H9 (cell line): ENCODE results near the gene SMNDC1. TPM values are rescaled to one million over a fixed set of nuclear protein-coding genes. Genes with fewer than 3 reads are reported as not detected.

Experiments used
- DNase-seq: peaks from one replicate; pipeline ENCODE4 v3.0.0-alpha.2; 2017
- H2AFZ ChIP-seq: one replicate; pipeline ENCODE4 v1.6.1; 2013; ENCODE audit warnings: mild to moderate bottlenecking, low read length, control low read depth, moderate library complexity
- H2AK5ac ChIP-seq: 2 replicates; pipeline ENCODE4 v1.6.1; 2013; ENCODE audit warnings: low read length, control low read depth, mixed read lengths; ENCODE audit not compliant: insufficient read length
- H2BK120ac ChIP-seq: one replicate; pipeline ENCODE4 v1.6.1; 2013; ENCODE audit warnings: low read depth, mild to moderate bottlenecking, low read length, control low read depth, inconsistent platforms; ENCODE audit not compliant: poor library complexity, severe bottlenecking
- H2BK12ac ChIP-seq: 2 replicates; pipeline ENCODE4 v1.6.1; 2013; ENCODE audit warnings: low read length, control low read depth, mixed read lengths, low read depth; ENCODE audit not compliant: insufficient read length
- H2BK15ac ChIP-seq: 2 replicates; pipeline ENCODE4 v1.6.1; 2013; ENCODE audit warnings: low read depth, low read length, control low read depth
- H2BK20ac ChIP-seq: one replicate; pipeline ENCODE4 v1.6.1; 2013; ENCODE audit warnings: low read depth, mild to moderate bottlenecking, low read length, control low read depth, inconsistent platforms; ENCODE audit not compliant: poor library complexity, severe bottlenecking
- H2BK5ac ChIP-seq: 2 replicates; pipeline ENCODE4 v1.6.1; 2013; ENCODE audit warnings: low read length, control low read depth, mixed read lengths; ENCODE audit not compliant: insufficient read length
- H3K14ac ChIP-seq: 2 replicates; pipeline ENCODE4 v1.6.1; 2013; ENCODE audit warnings: low read length, control low read depth; ENCODE audit not compliant: insufficient read depth
- H3K18ac ChIP-seq: 2 replicates; pipeline ENCODE4 v1.6.1; 2013; ENCODE audit warnings: low read depth, mild to moderate bottlenecking, mixed read lengths, low read length, control low read depth; ENCODE audit not compliant: insufficient read length
- H3K23ac ChIP-seq: 2 replicates; pipeline ENCODE4 v1.6.1; 2013; ENCODE audit warnings: low read length, control low read depth, mixed read lengths, low read depth; ENCODE audit not compliant: insufficient read length
- H3K23me2 ChIP-seq: 2 replicates; pipeline ENCODE4 v1.6.1; 2013; ENCODE audit warnings: low read depth, mild to moderate bottlenecking, mixed read lengths, low read length, control low read depth; ENCODE audit not compliant: insufficient read length, poor library complexity, severe bottlenecking
- H3K27ac ChIP-seq: 2 replicates; pipeline ENCODE4 v1.5.1; 2013; ENCODE audit warnings: low read length, control low read depth, mixed read lengths, low read depth; ENCODE audit not compliant: insufficient read length
- H3K27me3 ChIP-seq: 2 replicates; pipeline ENCODE4 v1.6.1; 2013; ENCODE audit warnings: low read length, control low read depth, inconsistent platforms; ENCODE audit not compliant: insufficient read depth
- H3K4ac ChIP-seq: 2 replicates; pipeline ENCODE4 v1.6.1; 2013; ENCODE audit warnings: low read depth, mild to moderate bottlenecking, control low read depth, inconsistent platforms, low read length, moderate library complexity
- H3K4me1 ChIP-seq: 2 replicates; pipeline ENCODE4 v1.6.1; 2013; ENCODE audit warnings: low read length, control low read depth, inconsistent platforms; ENCODE audit not compliant: insufficient read depth
- H3K4me2 ChIP-seq: 2 replicates; pipeline ENCODE4 v1.6.1; 2013; ENCODE audit warnings: low read length, control low read depth, mixed read lengths; ENCODE audit not compliant: insufficient read length, insufficient read depth
- H3K56ac ChIP-seq: 2 replicates; pipeline ENCODE4 v1.6.1; 2013; ENCODE audit warnings: low read depth, mild to moderate bottlenecking, mixed read lengths, low read length, control low read depth; ENCODE audit not compliant: insufficient read length
- H3K79me1 ChIP-seq: 2 replicates; pipeline ENCODE4 v1.6.1; 2013; ENCODE audit warnings: low read depth, mild to moderate bottlenecking, moderate library complexity, low read length, control low read depth, inconsistent platforms; ENCODE audit not compliant: insufficient read depth, poor library complexity, severe bottlenecking
- H3K79me2 ChIP-seq: 2 replicates; pipeline ENCODE4 v1.6.1; 2013; ENCODE audit warnings: low read length, control low read depth, inconsistent platforms; ENCODE audit not compliant: insufficient read depth
- H3K9ac ChIP-seq: 2 replicates; pipeline ENCODE4 v1.6.1; 2013; ENCODE audit warnings: low read length, control low read depth, mixed read lengths; ENCODE audit not compliant: insufficient read length; ENCODE audit errors: extremely low read depth
- H3K9me3 ChIP-seq: one replicate; pipeline ENCODE4 v1.6.1; 2013; ENCODE audit warnings: low read depth, low read length, inconsistent platforms; ENCODE audit not compliant: control insufficient read depth
- H3T11ph ChIP-seq: one replicate; pipeline ENCODE4 v1.6.1; 2013; ENCODE audit warnings: mild to moderate bottlenecking, low read length, control low read depth, inconsistent platforms
- H4K20me1 ChIP-seq: one replicate; pipeline ENCODE4 v1.6.1; 2013; ENCODE audit not compliant: control insufficient read depth, insufficient read length, insufficient read depth
- H4K5ac ChIP-seq: 2 replicates; pipeline ENCODE4 v1.6.1; 2013; ENCODE audit warnings: low read depth, mild to moderate bottlenecking, mixed read lengths, low read length, control low read depth; ENCODE audit not compliant: insufficient read length
- H4K8ac ChIP-seq: replicated peaks from 2 replicates; pipeline ENCODE4 v1.6.1; 2013; ENCODE audit warnings: low read length, control low read depth, mixed read lengths, low read depth; ENCODE audit not compliant: insufficient read length
- H4K91ac ChIP-seq: 2 replicates; pipeline ENCODE4 v1.6.1; 2013; ENCODE audit warnings: low read depth, mild to moderate bottlenecking, moderate library complexity, mixed read lengths, low read length, control low read depth; ENCODE audit not compliant: insufficient read length
- H3K27ac Mint-ChIP-seq, 3 experiments: 2 replicates in 2 of 3; 3 replicates in 1 of 3; pipeline ENCODE4 v1.8.0; 2020 to 2021; ENCODE audit warnings: mixed read lengths in 3 of 3, mild to moderate bottlenecking in 1 of 3, moderate library complexity in 1 of 3
- H3K27me3 Mint-ChIP-seq: 2 replicates; pipeline ENCODE4 v1.8.0; 2021; ENCODE audit warnings: low read depth, mild to moderate bottlenecking, moderate library complexity, mixed read lengths
- H3K36me3 Mint-ChIP-seq, 3 experiments: 2 replicates in 2 of 3; 3 replicates in 1 of 3; pipeline ENCODE4 v1.8.0; 2020 to 2021; ENCODE audit warnings: low read depth in 3 of 3, mixed read lengths in 3 of 3; ENCODE audit not compliant: insufficient read depth in 1 of 3
- H3K4me1 Mint-ChIP-seq, 2 experiments: 2 replicates each; pipeline ENCODE4 v1.8.0; 2020; ENCODE audit warnings: mixed read lengths in 2 of 2
- H3K4me3 Mint-ChIP-seq, 2 experiments: 2 replicates in 1 of 2; 3 replicates in 1 of 2; pipeline ENCODE4 v1.8.0; 2020 to 2021; ENCODE audit warnings: mild to moderate bottlenecking in 2 of 2, mixed read lengths in 2 of 2, moderate library complexity in 1 of 2
- H3K9me3 Mint-ChIP-seq, 2 experiments: 2 replicates in 1 of 2; 3 replicates in 1 of 2; pipeline ENCODE4 v1.8.0; 2020; ENCODE audit warnings: mild to moderate bottlenecking in 2 of 2, mixed read lengths in 2 of 2, moderate library complexity in 1 of 2
- CTCF ChIP-seq: fragments of 200-600 bp; sonication (generic); conservative IDR thresholded peaks from 3 replicates; pipeline ENCODE4 v1.8.0; 2021; ENCODE audit warnings: antibody characterized with exemption, mild to moderate bottlenecking
- WGBS: extraction: QIAGEN DNeasy Blood & Tissue Kit; methylation state at CpG from one replicate; pipeline ENCODE4 v1.1.7; 2013; ENCODE audit warnings: missing lambda C conversion rate, low lambda C conversion rate, mixed read lengths; ENCODE audit not compliant: insufficient read length; ENCODE audit errors: extremely low coverage; 5-methylcytosine and 5-hydroxymethylcytosine counted together
- total RNA-seq: library from RNA; stranded (reverse); gene quantifications from 2 replicates; pipeline ENCODE4 v1.2.1, GENCODE V29; 2021

Gene SMNDC1
- total RNA-seq, 1 experiment from 2014 or later, result 55.7 TPM

GRCh38 chr10:110275128-110275729 lies 29.5 kb downstream of the SMNDC1 start:
- Histone ChIP-seq H3K79me1 (no peaks in the 10 kb centered on the region), H2BK15ac (no peak overlapping the region), H3K9ac (no peak overlapping the region), H3K23ac (no peak overlapping the region), H2AFZ (no peak overlapping the region), H2BK120ac (no peak overlapping the region), H2BK20ac (no peak overlapping the region), H3K4ac (no peak overlapping the region), H2BK5ac (no peak overlapping the region), H4K5ac (no peak overlapping the region), H4K91ac (no peak overlapping the region), H4K8ac (no peak overlapping the region), H3K4me1 (no peaks in the 10 kb centered on the region), H3K9me3 (no peaks in the 10 kb centered on the region), H3K27me3 (no peaks in the 10 kb centered on the region), H3K56ac (no peak overlapping the region), H3K23me2 (no peaks in the 10 kb centered on the region), H4K20me1 (no peaks in the 10 kb centered on the region), H2AK5ac (no peak overlapping the region), H3K27ac (no peak overlapping the region), H3K14ac (no peak overlapping the region), H2BK12ac (no peak overlapping the region), H3K79me2 (no peaks in the 10 kb centered on the region), H3K4me2 (no peak overlapping the region), H3T11ph (no peak overlapping the region), H3K18ac (no peak overlapping the region)
- Mint-ChIP-seq H3K9me3 (no peaks in the 10 kb centered on the region), H3K27ac (no peak overlapping the region), H3K4me1 (peaks cover 12 to 14% of the 10 kb centered on the region in 2 experiments), H3K36me3 (0 out of 7 replicates have a peak, but pooled peaks cover 0 to 3% (median 0%) of the 10 kb centered on the region in 3 experiments), H3K27me3 (no peaks in the 10 kb centered on the region; the same call in 1 of the 2 replicates), H3K4me3 (no peak overlapping the region)
- TF ChIP-seq CTCF, result no peak
- WGBS, result no CpG with 5 or more reads among the region's 2 CpGs
- DNase-seq, result no peak
